Activated CD4-positive, alpha-beta memory T cell treated with anti-CD3 and anti-CD28 coated beads, Interleukin-2, amount 10 ng/mL, durations not matched to agents 7 days and 5 days (primary cell): ENCODE measurements around the gene CDH2. TPM values are rescaled to one million over a fixed set of nuclear protein-coding genes. Genes with fewer than 3 reads are reported as not detected.

Experiments used
- CTCF ChIA-PET: fragments of 350-600 bp; sonication (Branson Sonifier 250); formaldehyde crosslinking; loops from one replicate; lab custom pipeline; 2021; ENCODE audit warnings: antibody characterized with exemption, inconsistent platforms; lab: Charles Lee
- POLR2A ChIA-PET: fragments of 350-600 bp; sonication (Branson Sonifier 250); formaldehyde crosslinking; loops from one replicate; lab custom pipeline; 2021; ENCODE audit warnings: antibody characterized with exemption; lab: Charles Lee
- DNase-seq: peaks from one replicate; pipeline ENCODE4 v3.0.0-alpha.2; 2020
- H3K27ac Mint-ChIP-seq: one replicate; pipeline ENCODE4 v1.8.0; 2021; ENCODE audit warnings: mild to moderate bottlenecking, mixed read lengths
- H3K27me3 Mint-ChIP-seq: one replicate; pipeline ENCODE4 v1.8.0; 2021; ENCODE audit warnings: mixed read lengths
- H3K36me3 Mint-ChIP-seq: one replicate; pipeline ENCODE4 v1.8.0; 2021; ENCODE audit warnings: low read depth, mixed read lengths
- H3K4me1 Mint-ChIP-seq: one replicate; pipeline ENCODE4 v1.8.0; 2021; ENCODE audit warnings: mixed read lengths
- H3K4me3 Mint-ChIP-seq: one replicate; pipeline ENCODE4 v1.8.0; 2021; ENCODE audit warnings: mild to moderate bottlenecking, mixed read lengths
- H3K9me3 Mint-ChIP-seq: one replicate; pipeline ENCODE4 v1.8.0; 2021; ENCODE audit warnings: mixed read lengths
- total RNA-seq, 2 experiments: library from RNA; stranded (reverse); gene quantifications; one replicate each; pipeline ENCODE4 v1.2.3, GENCODE V29; 2021

Gene CDH2
- total RNA-seq, 2 experiments from 2014 or later: not detected

GRCh38 chr18:28062443-28062842, 114.5 kb downstream of the CDH2 start:
- Mint-ChIP-seq H3K9me3 (peaks cover 8% of the 10 kb centered on the region), H3K27ac (no peak overlapping the region), H3K36me3 (no peaks in the 10 kb centered on the region), H3K27me3 (no peaks in the 10 kb centered on the region), H3K4me3 (no peak overlapping the region), H3K4me1 (no peaks in the 10 kb centered on the region)
- no peak for DNase-seq
- CTCF ChIA-PET: no interaction called here
- POLR2A ChIA-PET: no interaction called here

DNA sequence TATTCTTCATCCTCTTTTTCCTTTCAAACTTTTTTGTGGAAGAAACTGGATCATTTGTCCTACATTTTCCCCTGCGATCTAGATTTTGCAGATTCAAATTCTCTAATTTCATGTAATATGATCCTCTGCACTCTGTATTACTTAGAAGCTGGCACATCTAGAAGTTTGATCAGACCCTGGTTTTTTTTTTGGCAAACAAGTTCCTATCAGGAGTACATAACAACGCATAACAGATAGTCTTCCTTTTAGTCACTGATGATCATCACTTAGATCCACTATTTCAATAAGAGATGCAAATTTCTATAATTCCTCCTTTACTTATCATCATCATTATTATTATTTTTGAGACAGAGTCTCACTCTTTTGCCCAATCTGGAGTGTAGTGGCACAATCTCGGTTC, 117.1 kb downstream of the CDH2 start:
- no peaks in the 10 kb centered on the region for H3K27me3 Mint-ChIP-seq
- no peak overlapping the region for H3K27ac Mint-ChIP-seq
- CTCF ChIA-PET: no interaction called here
- H3K9me3 Mint-ChIP-seq: peaks cover 4% of the 10 kb centered on the region
- no peak for DNase-seq
- no peaks in the 10 kb centered on the region for H3K4me1 Mint-ChIP-seq
- H3K36me3 Mint-ChIP-seq: no peaks in the 10 kb centered on the region
- POLR2A ChIA-PET: no interaction called here
- no peak overlapping the region for H3K4me3 Mint-ChIP-seq

DNA sequence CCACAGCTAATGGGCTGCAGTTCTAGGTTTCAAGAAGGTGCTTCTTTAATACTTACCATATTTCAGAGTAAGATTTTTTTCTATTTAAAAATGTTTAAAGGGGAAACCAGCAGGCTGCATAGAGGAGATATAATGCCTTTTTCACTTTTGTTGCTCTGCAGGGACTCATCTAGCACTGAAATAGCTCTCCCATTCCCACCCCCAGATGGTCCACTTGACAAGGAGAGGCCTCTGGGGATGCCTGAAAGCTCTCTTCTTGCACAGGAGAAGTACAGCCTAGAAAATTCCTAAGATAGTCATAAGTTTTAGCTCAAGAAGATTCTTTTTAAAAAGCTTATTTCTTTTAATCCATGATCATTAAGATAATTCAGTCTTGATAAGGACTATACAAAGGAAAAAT, 126.4 kb downstream of the CDH2 start:
- ChIA-PET POLR2A (no interaction called here), CTCF (interaction anchor here (0.5 kb wide), 1 partner anchor 1084 kb away, joined by 5 read pairs; no protein-coding TSS in a partner anchor)
- no peak overlapping the region for H3K27ac Mint-ChIP-seq

GRCh38 chr18:28048612-28049011, 128.3 kb downstream of the CDH2 start:
- Mint-ChIP-seq H3K4me3 (no peak overlapping the region), H3K9me3 (peaks cover 6% of the 10 kb centered on the region), H3K4me1 (no peaks in the 10 kb centered on the region), H3K27me3 (no peaks in the 10 kb centered on the region), H3K27ac (no peak overlapping the region), H3K36me3 (no peaks in the 10 kb centered on the region)
- POLR2A ChIA-PET: no interaction called here
- DNase-seq: no peak
- CTCF ChIA-PET: no interaction called here

More for the DNA sequence above, 126.4 kb downstream of the CDH2 start:
- H3K4me3 Mint-ChIP-seq: no peak overlapping the region
- no peaks in the 10 kb centered on the region for H3K36me3 Mint-ChIP-seq
- DNase-seq: no peak
- no peaks in the 10 kb centered on the region for H3K4me1 Mint-ChIP-seq
- no peaks in the 10 kb centered on the region for H3K27me3 Mint-ChIP-seq
- H3K9me3 Mint-ChIP-seq: peaks cover 4% of the 10 kb centered on the region

GRCh38 chr18:28045880-28046279, 131.1 kb downstream of the CDH2 start:
- no peak overlapping the region for H3K4me3 Mint-ChIP-seq
- DNase-seq: no peak
- peaks cover 2% of the 10 kb centered on the region for H3K9me3 Mint-ChIP-seq
- no peaks in the 10 kb centered on the region for H3K27me3 Mint-ChIP-seq
- CTCF ChIA-PET: no interaction called here
- POLR2A ChIA-PET: no interaction called here
- no peak overlapping the region for H3K27ac Mint-ChIP-seq
- H3K4me1 Mint-ChIP-seq: no peaks in the 10 kb centered on the region
- no peaks in the 10 kb centered on the region for H3K36me3 Mint-ChIP-seq

DNA sequence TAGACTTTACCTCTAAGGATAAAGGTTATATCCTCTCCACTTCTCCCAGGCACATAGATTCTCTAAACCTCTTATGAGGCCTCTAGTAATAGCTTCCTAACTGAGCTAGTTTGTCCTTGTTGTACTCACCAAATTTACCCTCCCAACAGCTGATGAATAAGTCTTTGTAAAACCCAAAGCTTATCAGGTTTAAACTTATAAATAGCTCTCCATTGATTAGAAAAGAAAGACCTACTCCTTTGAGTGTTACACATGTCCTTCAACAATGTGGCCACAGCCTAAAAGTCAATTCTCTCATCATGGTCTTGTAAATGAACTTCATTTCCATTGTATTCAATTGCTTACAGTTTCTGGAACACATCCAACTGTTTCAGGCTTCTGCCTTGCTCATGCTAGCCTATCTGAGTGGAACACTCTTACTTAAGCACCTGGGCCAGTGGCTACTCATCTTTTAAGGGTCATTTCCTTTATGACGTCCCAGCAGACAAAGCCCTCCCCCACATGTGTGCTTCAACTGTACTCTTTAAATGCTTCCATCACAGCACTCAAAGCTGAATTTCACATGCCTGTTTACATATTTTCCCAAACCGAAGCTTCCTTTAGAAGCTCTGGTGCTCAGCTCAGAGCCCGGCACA, 131.6 kb downstream of the CDH2 start:
- Mint-ChIP-seq H3K4me3 (no peak overlapping the region), H3K27me3 (no peaks in the 10 kb centered on the region), H3K9me3 (peaks cover 2% of the 10 kb centered on the region), H3K36me3 (no peaks in the 10 kb centered on the region), H3K27ac (no peak overlapping the region), H3K4me1 (no peaks in the 10 kb centered on the region)
- ChIA-PET CTCF (no interaction called here), POLR2A (no interaction called here)
- DNase-seq: no peak

- ChIA-PET CTCF (no interaction called here), POLR2A (no interaction called here)
- H3K27me3 Mint-ChIP-seq: no peaks in the 10 kb centered on the region
- H3K27ac Mint-ChIP-seq: no peak overlapping the region
- no peak overlapping the region for H3K4me3 Mint-ChIP-seq
- H3K36me3 Mint-ChIP-seq: no peaks in the 10 kb centered on the region
- no peaks in the 10 kb centered on the region for H3K4me1 Mint-ChIP-seq
- DNase-seq: no peak
- H3K9me3 Mint-ChIP-seq: peaks cover 4% of the 10 kb centered on the region
Measured at GRCh38 chr18:28044036-28044435, 132.9 kb downstream of the CDH2 start.

DNA sequence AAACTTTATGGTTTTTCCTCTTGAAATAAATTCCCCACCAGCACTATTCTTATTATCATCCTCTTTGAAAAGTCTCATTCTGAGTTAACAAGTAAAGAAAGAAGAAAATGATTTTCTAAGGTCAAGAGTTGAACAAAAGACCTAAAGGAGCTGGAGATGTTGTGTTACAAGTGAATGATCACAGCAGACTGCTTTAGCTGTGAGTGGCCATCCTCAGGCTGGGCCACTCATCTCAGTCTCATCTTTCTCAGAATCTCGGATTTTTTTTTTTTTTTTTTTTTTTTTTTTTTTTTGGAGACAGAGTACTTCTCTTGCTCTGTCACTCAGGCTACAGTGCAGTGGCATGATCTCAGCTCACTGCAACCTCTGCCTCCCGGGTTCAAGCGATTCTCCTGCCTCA, 133.3 kb downstream of the CDH2 start:
- DNase-seq: no peak
- CTCF ChIA-PET: no interaction called here

DNA sequence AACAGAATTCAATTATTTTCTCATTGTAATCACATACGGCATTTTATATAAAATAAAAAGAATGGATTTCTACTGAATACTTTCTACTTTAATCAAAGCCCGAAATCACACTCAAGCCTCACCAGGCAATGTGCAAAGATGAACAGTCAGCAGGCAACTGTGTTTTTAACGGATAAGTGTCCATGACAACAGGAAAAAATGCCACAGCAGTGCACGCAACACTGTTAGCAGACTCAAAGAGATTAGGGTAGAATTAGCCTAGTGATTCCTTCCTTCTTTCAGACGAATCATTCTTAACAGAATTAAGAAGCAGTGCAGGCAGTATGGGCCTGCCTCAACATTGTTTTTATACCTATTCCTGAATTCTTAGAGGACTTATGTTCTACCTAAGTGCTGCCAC, 135.6 kb downstream of the CDH2 start:
- Mint-ChIP-seq H3K4me3 (no peak overlapping the region), H3K27ac (no peak overlapping the region), H3K27me3 (no peaks in the 10 kb centered on the region), H3K9me3 (peaks cover 11% of the 10 kb centered on the region), H3K4me1 (no peaks in the 10 kb centered on the region), H3K36me3 (no peaks in the 10 kb centered on the region)
- no peak for DNase-seq
- CTCF ChIA-PET: no interaction called here
- POLR2A ChIA-PET: no interaction called here

More for the DNA sequence above, 133.3 kb downstream of the CDH2 start:
- Mint-ChIP-seq H3K27ac (no peak overlapping the region), H3K36me3 (no peaks in the 10 kb centered on the region), H3K27me3 (no peaks in the 10 kb centered on the region), H3K4me1 (no peaks in the 10 kb centered on the region), H3K4me3 (no peak overlapping the region), H3K9me3 (peaks cover 8% of the 10 kb centered on the region)
- POLR2A ChIA-PET: no interaction called here

- Mint-ChIP-seq H3K27me3 (no peaks in the 10 kb centered on the region), H3K9me3 (peaks cover 12% of the 10 kb centered on the region), H3K27ac (no peak overlapping the region), H3K4me3 (no peak overlapping the region), H3K4me1 (no peaks in the 10 kb centered on the region), H3K36me3 (no peaks in the 10 kb centered on the region)
- ChIA-PET CTCF (no interaction called here), POLR2A (no interaction called here)
- no peak for DNase-seq
Measured at GRCh38 chr18:28040716-28041115, 136.2 kb downstream of the CDH2 start.

GRCh38 chr18:28040211-28040610, 136.7 kb downstream of the CDH2 start:
- ChIA-PET POLR2A (no interaction called here), CTCF (no interaction called here)
- Mint-ChIP-seq H3K4me1 (no peaks in the 10 kb centered on the region), H3K27me3 (no peaks in the 10 kb centered on the region), H3K9me3 (peaks cover 12% of the 10 kb centered on the region), H3K4me3 (no peak overlapping the region), H3K27ac (no peak overlapping the region), H3K36me3 (no peaks in the 10 kb centered on the region)
- DNase-seq: no peak

GRCh38 chr18:28039691-28040090, 137.2 kb downstream of the CDH2 start:
- CTCF ChIA-PET: no interaction called here
- Mint-ChIP-seq H3K27me3 (no peaks in the 10 kb centered on the region), H3K4me1 (no peaks in the 10 kb centered on the region), H3K36me3 (no peaks in the 10 kb centered on the region), H3K9me3 (peaks cover 10% of the 10 kb centered on the region), H3K4me3 (no peak overlapping the region), H3K27ac (no peak overlapping the region)
- DNase-seq: no peak
- POLR2A ChIA-PET: no interaction called here

DNA sequence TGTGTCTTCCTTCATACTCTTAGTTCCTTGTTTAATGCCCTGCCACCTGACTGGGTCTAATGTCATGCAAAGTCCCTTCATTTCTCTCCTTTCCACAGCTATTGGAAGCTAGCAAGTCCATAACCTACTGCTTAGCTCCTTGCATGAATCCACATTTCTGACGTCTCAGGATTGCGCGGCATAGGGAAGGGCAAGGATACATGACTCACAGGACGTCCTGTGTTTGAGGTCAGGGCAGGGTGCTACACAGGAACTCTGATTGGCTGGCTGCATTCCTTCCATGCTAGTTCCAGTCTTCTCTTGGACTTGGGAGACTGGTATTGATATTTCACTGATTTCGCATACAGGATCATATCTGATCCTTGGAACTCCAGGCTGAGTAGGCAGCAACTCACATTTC, 137.9 kb downstream of the CDH2 start:
- H3K4me1 Mint-ChIP-seq: no peaks in the 10 kb centered on the region
- CTCF ChIA-PET: no interaction called here

DNA sequence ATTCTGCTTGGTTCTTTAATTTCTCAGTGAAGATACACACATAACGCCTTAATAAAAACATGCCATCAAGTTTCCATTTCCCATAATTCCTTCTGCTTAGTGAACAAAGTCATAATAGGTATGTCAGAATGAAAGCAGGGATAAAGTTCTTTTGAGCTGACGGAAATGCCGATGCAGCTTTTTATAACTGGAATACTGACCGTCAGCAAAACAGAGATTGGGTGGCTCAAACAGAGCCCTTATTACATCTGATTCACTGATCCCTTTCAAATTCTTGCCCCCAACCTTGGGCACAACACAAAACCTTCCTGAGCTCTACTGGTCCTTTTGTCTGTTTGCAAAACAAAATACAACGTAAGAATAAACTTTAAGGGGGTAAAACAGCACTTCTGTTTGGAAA, 140.4 kb downstream of the CDH2 start:
- ChIA-PET POLR2A (no interaction called here), CTCF (no interaction called here)
- Mint-ChIP-seq H3K4me3 (no peak overlapping the region), H3K36me3 (no peaks in the 10 kb centered on the region), H3K27ac (no peak overlapping the region), H3K27me3 (no peaks in the 10 kb centered on the region), H3K9me3 (peaks cover 15% of the 10 kb centered on the region), H3K4me1 (no peaks in the 10 kb centered on the region)
- DNase-seq: no peak

More for the DNA sequence above, 137.9 kb downstream of the CDH2 start:
- H3K36me3 Mint-ChIP-seq: no peaks in the 10 kb centered on the region
- POLR2A ChIA-PET: no interaction called here
- H3K27ac Mint-ChIP-seq: no peak overlapping the region
- H3K4me3 Mint-ChIP-seq: no peak overlapping the region
- no peak for DNase-seq
- H3K27me3 Mint-ChIP-seq: no peaks in the 10 kb centered on the region
- peaks cover 10% of the 10 kb centered on the region for H3K9me3 Mint-ChIP-seq
